Nephron progenitor cell (in vitro differentiated cells): Measurements from ENCODE around the gene USP17L20.
A peak's percentile ranks its signal among the peaks of the same experiment; 100 is the strongest.
"Not testable (repeated sequence)": the region's sequence is repeated elsewhere in the genome, so short reads cannot be mapped to it uniquely, and the experiment has no call there.

Experiments used
- DNase-seq: peaks from one replicate; pipeline ENCODE4 v3.0.0; 2021
- H3K27ac Mint-ChIP-seq: 2 replicates; pipeline ENCODE4 v1.8.0; 2021; ENCODE audit warnings: mild to moderate bottlenecking, moderate library complexity, mixed read lengths
- H3K27me3 Mint-ChIP-seq: 2 replicates; pipeline ENCODE4 v1.8.0; 2021; ENCODE audit warnings: mild to moderate bottlenecking, low read depth, mixed read lengths; ENCODE audit not compliant: poor library complexity
- H3K36me3 Mint-ChIP-seq: 2 replicates; pipeline ENCODE4 v1.8.0; 2021; ENCODE audit warnings: low read depth, mixed read lengths
- H3K4me1 Mint-ChIP-seq: 2 replicates; pipeline ENCODE4 v1.8.0; 2021; ENCODE audit warnings: mixed read lengths
- H3K4me3 Mint-ChIP-seq: 2 replicates; pipeline ENCODE4 v1.8.0; 2021; ENCODE audit warnings: mild to moderate bottlenecking, moderate library complexity, mixed read lengths
- H3K9me3 Mint-ChIP-seq: 2 replicates; pipeline ENCODE4 v1.8.0; 2021; ENCODE audit warnings: mild to moderate bottlenecking, moderate library complexity, mixed read lengths

Gene USP17L20, protein sequence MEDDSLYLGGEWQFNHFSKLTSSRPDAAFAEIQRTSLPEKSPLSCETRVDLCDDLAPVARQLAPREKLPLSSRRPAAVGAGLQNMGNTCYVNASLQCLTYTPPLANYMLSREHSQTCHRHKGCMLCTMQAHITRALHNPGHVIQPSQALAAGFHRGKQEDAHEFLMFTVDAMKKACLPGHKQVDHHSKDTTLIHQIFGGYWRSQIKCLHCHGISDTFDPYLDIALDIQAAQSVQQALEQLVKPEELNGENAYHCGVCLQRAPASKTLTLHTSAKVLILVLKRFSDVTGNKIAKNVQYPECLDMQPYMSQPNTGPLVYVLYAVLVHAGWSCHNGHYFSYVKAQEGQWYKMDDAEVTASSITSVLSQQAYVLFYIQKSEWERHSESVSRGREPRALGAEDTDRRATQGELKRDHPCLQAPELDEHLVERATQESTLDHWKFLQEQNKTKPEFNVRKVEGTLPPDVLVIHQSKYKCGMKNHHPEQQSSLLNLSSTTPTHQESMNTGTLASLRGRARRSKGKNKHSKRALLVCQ

DNA sequence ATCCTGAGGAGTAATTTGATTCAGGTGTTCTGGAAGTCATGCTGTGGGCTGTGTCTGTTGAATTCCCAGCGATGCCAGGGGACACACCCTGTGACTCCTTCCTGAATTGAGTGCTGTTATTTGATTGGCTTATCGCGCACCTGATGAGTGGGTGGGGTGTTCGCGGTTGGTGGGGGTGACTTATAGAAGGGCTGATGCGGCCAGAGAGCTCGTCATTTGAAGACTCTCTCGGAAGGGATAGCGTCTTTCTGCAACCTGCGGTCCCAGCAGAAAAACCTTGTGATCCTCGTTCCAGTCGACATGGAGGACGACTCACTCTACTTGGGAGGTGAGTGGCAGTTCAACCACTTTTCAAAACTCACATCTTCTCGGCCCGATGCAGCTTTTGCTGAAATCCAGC lies at the start of gene USP17L20:
Gene USP17L20, plus strand, starts transcription at position 301 of the 400 bp plus-strand sequence. Its CDS starts 0 bp downstream, at position 301.
- not testable (repeated sequence) for H3K9me3 Mint-ChIP-seq, H3K27me3 Mint-ChIP-seq, H3K4me3 Mint-ChIP-seq, H3K4me1 Mint-ChIP-seq, DNase-seq, H3K27ac Mint-ChIP-seq, H3K36me3 Mint-ChIP-seq

DNA sequence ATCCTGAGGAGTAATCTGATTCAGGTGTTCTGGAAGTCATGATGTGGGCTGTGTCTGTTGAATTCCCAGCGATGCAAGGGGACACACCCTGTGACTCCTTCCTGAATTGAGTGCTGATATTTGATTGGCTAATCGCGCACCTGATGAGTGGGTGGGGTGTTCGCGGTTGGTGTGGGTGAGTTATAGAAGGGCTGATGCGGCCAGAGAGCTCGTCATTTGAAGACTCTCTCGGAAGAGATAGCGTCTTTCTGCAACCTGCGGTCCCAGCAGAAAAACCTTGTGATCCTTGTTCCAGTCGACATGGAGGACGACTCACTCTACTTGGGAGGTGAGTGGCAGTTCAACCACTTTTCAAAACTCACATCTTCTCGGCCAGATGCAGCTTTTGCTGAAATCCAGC lies 47.6 kb upstream of the USP17L20 start, which contains the start of gene USP17L10:
Gene USP17L10, plus strand, starts transcription at position 301 of the 400 bp plus-strand sequence. Its CDS starts 0 bp downstream, at position 301.
- H3K9me3 Mint-ChIP-seq, H3K27me3 Mint-ChIP-seq, H3K27ac Mint-ChIP-seq, H3K4me1 Mint-ChIP-seq, H3K4me3 Mint-ChIP-seq, DNase-seq, H3K36me3 Mint-ChIP-seq: not testable (repeated sequence)

DNA sequence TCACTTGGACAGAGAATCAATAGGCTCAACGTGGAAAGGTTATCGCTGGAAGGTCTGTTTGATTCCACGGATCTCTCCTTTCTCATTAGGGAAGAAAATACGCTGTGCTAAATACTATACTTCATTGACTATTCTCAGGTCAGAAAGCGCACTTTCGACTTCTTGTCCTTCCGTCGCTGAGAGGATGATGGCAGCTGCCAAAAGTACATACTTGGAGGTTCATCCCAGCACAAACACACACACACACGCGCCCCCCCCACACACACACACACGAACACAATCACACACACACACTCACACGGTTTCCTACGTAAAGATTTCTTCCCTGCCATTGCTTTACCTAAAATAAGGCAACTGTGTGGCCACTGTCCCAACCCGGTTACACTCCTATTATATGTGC lies 43.2 kb upstream of the USP17L20 start:
- not testable (repeated sequence) for H3K4me3 Mint-ChIP-seq, DNase-seq, H3K9me3 Mint-ChIP-seq, H3K27ac Mint-ChIP-seq, H3K36me3 Mint-ChIP-seq, H3K27me3 Mint-ChIP-seq, H3K4me1 Mint-ChIP-seq

DNA sequence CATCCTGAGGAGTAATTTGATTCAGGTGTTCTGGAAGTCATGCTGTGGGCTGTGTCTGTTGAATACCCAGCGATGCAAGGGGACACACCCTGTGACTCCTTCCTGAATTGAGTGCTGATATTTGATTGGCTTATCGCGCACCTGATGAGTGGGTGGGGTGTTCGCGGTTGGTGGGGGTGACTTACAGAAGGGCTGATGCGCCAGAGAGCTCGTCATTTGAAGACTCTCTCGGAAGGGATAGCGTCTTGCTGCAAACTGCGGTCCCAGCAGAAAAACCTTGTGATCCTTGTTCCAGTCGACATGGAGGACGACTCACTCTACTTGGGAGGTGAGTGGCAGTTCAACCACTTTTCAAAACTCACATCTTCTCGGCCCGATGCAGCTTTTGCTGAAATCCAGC lies 42.8 kb upstream of the USP17L20 start, which contains the start of gene USP17L11:
Gene USP17L11, plus strand, starts transcription at position 301 of the 400 bp plus-strand sequence. Its CDS starts 0 bp downstream, at position 301.
- H3K27ac Mint-ChIP-seq, H3K36me3 Mint-ChIP-seq, H3K4me1 Mint-ChIP-seq, H3K4me3 Mint-ChIP-seq, H3K27me3 Mint-ChIP-seq, H3K9me3 Mint-ChIP-seq, DNase-seq: not testable (repeated sequence)

DNA sequence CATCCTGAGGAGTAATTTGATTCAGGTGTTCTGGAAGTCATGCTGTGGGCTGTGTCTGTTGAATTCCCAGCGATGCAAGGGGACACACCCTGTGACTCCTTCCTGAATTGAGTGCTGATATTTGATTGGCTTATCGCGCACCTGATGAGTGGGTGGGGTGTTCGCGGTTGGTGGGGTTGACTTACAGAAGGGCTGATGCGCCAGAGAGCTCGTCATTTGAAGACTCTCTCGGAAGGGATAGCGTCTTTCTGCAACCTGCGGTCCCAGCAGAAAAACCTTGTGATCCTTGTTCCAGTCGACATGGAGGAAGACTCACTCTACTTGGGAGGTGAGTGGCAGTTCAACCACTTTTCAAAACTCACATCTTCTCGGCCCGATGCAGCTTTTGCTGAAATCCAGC lies 38.1 kb upstream of the USP17L20 start, which contains the start of gene USP17L12:
Gene USP17L12, plus strand, starts transcription at position 301 of the 400 bp plus-strand sequence. Its CDS starts 0 bp downstream, at position 301.
- not testable (repeated sequence) for H3K27ac Mint-ChIP-seq, H3K9me3 Mint-ChIP-seq, H3K36me3 Mint-ChIP-seq, H3K27me3 Mint-ChIP-seq, H3K4me3 Mint-ChIP-seq, H3K4me1 Mint-ChIP-seq, DNase-seq

DNA sequence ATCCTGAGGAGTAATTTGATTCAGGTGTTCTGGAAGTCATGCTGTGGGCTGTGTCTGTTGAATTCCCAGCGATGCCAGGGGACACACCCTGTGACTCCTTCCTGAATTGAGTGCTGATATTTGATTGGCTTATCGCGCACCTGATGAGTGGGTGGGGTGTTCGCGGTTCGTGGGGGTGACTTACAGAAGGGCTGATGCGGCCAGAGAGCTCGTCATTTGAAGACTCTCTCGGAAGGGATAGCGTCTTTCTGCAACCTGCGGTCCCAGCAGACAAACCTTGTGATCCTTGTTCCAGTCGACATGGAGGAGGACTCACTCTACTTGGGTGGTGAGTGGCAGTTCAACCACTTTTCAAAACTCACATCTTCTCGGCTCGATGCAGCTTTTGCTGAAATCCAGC lies 33.3 kb upstream of the USP17L20 start, which contains the start of gene USP17L13:
Gene USP17L13, plus strand, starts transcription at position 301 of the 400 bp plus-strand sequence. Its CDS starts 0 bp downstream, at position 301.
- H3K4me3 Mint-ChIP-seq, H3K9me3 Mint-ChIP-seq, DNase-seq, H3K4me1 Mint-ChIP-seq, H3K27ac Mint-ChIP-seq, H3K36me3 Mint-ChIP-seq, H3K27me3 Mint-ChIP-seq: not testable (repeated sequence)

DNA sequence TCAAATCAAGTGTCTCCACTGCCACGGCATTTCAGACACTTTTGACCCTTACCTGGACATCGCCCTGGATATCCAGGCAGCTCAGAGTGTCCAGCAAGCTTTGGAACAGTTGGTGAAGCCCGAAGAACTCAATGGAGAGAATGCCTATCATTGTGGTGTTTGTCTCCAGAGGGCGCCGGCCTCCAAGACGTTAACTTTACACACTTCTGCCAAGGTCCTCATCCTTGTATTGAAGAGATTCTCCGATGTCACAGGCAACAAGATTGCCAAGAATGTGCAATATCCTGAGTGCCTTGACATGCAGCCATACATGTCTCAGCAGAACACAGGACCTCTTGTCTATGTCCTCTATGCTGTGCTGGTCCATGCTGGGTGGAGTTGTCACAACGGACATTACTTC lies 27.7 kb upstream of the USP17L20 start:
- not testable (repeated sequence) for H3K9me3 Mint-ChIP-seq, H3K27me3 Mint-ChIP-seq, H3K27ac Mint-ChIP-seq, H3K36me3 Mint-ChIP-seq, H3K4me1 Mint-ChIP-seq, H3K4me3 Mint-ChIP-seq
- DNase-seq, result peak; percentile 0

DNA sequence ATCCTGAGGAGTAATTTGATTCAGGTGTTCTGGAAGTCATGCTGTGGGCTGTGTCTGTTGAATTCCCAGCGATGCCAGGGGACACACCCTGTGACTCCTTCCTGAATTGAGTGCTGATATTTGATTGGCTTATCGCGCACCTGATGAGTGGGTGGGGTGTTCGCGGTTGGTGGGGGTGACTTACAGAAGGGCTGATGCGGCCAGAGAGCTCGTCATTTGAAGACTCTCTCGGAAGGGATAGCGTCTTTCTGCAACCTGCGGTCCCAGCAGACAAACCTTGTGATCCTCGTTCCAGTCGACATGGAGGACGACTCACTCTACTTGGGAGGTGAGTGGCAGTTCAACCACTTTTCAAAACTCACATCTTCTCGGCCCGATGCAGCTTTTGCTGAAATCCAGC lies 23.8 kb upstream of the USP17L20 start, which contains the start of gene USP17L15:
Gene USP17L15, plus strand, starts transcription at position 301 of the 400 bp plus-strand sequence. Its CDS starts 0 bp downstream, at position 301.
- H3K4me3 Mint-ChIP-seq, H3K36me3 Mint-ChIP-seq, H3K27me3 Mint-ChIP-seq, H3K4me1 Mint-ChIP-seq, DNase-seq, H3K9me3 Mint-ChIP-seq, H3K27ac Mint-ChIP-seq: not testable (repeated sequence)

DNA sequence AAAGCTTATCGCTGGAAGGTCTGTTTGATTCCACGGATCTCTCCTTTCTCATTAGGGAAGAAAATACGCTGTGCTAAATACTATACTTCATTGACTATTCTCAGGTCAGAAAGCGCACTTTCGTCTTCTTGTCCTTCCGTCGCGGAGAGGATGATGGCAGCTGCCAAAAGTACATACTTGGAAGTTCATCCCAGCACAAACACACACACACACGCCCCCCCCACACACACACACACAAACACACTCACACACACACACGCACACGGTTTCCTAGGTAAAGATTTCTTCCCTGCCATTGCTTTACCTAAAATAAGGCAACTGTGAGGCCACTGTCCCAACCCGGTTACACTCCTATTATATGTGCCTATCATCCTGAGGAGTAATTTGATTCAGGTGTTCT lies 19.5 kb upstream of the USP17L20 start:
- H3K27me3 Mint-ChIP-seq, H3K4me3 Mint-ChIP-seq, H3K36me3 Mint-ChIP-seq, DNase-seq, H3K27ac Mint-ChIP-seq, H3K4me1 Mint-ChIP-seq, H3K9me3 Mint-ChIP-seq: not testable (repeated sequence)

DNA sequence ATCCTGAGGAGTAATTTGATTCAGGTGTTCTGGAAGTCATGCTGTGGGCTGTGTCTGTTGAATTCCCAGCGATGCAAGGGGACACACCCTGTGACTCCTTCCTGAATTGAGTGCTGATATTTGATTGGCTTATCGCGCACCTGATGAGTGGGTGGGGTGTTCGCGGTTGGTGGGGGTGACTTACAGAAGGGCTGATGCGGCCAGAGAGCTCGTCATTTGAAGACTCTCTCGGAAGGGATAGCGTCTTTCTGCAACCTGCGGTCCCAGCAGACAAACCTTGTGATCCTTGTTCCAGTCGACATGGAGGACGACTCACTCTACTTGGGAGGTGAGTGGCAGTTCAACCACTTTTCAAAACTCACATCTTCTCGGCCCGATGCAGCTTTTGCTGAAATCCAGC lies 14.3 kb upstream of the USP17L20 start, which contains the start of gene USP17L17:
Gene USP17L17, plus strand, starts transcription at position 301 of the 400 bp plus-strand sequence. Its CDS starts 0 bp downstream, at position 301.
- not testable (repeated sequence) for H3K27me3 Mint-ChIP-seq, H3K9me3 Mint-ChIP-seq, DNase-seq, H3K27ac Mint-ChIP-seq, H3K4me3 Mint-ChIP-seq, H3K36me3 Mint-ChIP-seq, H3K4me1 Mint-ChIP-seq

DNA sequence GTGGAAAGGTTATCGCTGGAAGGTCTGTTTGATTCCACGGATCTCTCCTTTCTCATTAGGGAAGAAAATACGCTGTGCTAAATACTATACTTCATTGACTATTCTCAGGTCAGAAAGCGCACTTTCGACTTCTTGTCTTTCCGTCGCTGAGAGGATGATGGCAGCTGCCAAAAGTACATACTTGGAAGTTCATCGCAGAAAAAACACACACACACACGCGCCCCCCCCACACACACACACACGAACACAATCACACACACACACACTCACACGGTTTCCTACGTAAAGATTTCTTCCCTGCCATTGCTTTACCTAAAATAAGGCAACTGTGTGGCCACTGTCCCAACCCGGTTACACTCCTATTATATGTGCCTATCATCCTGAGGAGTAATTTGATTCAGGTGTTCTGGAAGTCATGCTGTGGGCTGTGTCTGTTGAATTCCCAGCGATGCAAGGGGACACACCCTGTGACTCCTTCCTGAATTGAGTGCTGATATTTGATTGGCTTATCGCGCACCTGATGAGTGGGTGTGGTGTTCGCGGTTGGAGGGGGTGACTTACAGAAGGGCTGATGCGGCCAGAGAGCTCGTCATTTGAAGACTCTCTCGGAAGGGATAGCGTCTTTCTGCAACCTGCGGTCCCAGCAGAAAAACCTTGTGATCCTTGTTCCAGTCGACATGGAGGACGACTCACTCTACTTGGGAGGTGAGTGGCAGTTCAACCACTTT lies 9.8 kb upstream of the USP17L20 start, which contains the start of gene USP17L18:
Gene USP17L18, plus strand, starts transcription at position 678 of the 728 bp plus-strand sequence. Its CDS starts 0 bp downstream, at position 678.
- not testable (repeated sequence) for H3K27ac Mint-ChIP-seq, H3K4me3 Mint-ChIP-seq, DNase-seq, H3K4me1 Mint-ChIP-seq, H3K36me3 Mint-ChIP-seq, H3K27me3 Mint-ChIP-seq, H3K9me3 Mint-ChIP-seq

DNA sequence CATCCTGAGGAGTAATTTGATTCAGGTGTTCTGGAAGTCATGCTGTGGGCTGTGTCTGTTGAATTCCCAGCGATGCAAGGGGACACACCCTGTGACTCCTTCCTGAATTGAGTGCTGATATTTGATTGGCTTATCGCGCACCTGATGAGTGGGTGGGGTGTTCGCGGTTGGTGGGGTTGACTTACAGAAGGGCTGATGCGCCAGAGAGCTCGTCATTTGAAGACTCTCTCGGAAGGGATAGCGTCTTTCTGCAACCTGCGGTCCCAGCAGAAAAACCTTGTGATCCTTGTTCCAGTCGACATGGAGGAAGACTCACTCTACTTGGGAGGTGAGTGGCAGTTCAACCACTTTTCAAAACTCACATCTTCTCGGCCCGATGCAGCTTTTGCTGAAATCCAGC lies 4.8 kb upstream of the USP17L20 start, which contains the start of gene USP17L19:
Gene USP17L19, plus strand, starts transcription at position 301 of the 400 bp plus-strand sequence. Its CDS starts 0 bp downstream, at position 301.
- H3K4me3 Mint-ChIP-seq, H3K4me1 Mint-ChIP-seq, H3K9me3 Mint-ChIP-seq, H3K27me3 Mint-ChIP-seq, DNase-seq, H3K36me3 Mint-ChIP-seq, H3K27ac Mint-ChIP-seq: not testable (repeated sequence)

DNA sequence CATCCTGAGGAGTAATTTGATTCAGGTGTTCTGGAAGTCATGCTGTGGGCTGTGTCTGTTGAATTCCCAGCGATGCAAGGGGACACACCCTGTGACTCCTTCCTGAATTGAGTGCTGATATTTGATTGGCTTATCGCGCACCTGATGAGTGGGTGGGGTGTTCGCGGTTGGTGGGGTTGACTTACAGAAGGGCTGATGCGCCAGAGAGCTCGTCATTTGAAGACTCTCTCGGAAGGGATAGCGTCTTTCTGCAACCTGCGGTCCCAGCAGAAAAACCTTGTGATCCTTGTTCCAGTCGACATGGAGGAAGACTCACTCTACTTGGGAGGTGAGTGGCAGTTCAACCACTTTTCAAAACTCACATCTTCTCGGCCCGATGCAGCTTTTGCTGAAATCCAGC lies 4.6 kb downstream of the USP17L20 start, which contains the start of gene USP17L21:
Gene USP17L21, plus strand, starts transcription at position 301 of the 400 bp plus-strand sequence. Its CDS starts 0 bp downstream, at position 301.
- not testable (repeated sequence) for DNase-seq, H3K36me3 Mint-ChIP-seq, H3K4me3 Mint-ChIP-seq, H3K27ac Mint-ChIP-seq, H3K4me1 Mint-ChIP-seq, H3K9me3 Mint-ChIP-seq, H3K27me3 Mint-ChIP-seq

DNA sequence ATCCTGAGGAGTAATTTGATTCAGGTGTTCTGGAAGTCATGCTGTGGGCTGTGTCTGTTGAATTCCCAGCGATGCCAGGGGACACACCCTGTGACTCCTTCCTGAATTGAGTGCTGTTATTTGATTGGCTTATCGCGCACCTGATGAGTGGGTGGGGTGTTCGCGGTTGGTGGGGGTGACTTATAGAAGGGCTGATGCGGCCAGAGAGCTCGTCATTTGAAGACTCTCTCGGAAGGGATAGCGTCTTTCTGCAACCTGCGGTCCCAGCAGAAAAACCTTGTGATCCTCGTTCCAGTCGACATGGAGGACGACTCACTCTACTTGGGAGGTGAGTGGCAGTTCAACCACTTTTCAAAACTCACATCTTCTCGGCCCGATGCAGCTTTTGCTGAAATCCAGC lies 9.4 kb downstream of the USP17L20 start, which contains the start of gene USP17L22:
Gene USP17L22, plus strand, starts transcription at position 301 of the 400 bp plus-strand sequence. Its CDS starts 0 bp downstream, at position 301.
- not testable (repeated sequence) for H3K9me3 Mint-ChIP-seq, H3K36me3 Mint-ChIP-seq, H3K27ac Mint-ChIP-seq, DNase-seq, H3K4me3 Mint-ChIP-seq, H3K27me3 Mint-ChIP-seq, H3K4me1 Mint-ChIP-seq
